ENCODE data around the gene ZFTA. TPM values are rescaled to one million over a fixed set of nuclear protein-coding genes. Genes with fewer than 3 reads are reported as not detected.

Gene ZFTA
- 14.5 and 15.3 TPM in 2 replicates for total RNA-seq

DNA sequence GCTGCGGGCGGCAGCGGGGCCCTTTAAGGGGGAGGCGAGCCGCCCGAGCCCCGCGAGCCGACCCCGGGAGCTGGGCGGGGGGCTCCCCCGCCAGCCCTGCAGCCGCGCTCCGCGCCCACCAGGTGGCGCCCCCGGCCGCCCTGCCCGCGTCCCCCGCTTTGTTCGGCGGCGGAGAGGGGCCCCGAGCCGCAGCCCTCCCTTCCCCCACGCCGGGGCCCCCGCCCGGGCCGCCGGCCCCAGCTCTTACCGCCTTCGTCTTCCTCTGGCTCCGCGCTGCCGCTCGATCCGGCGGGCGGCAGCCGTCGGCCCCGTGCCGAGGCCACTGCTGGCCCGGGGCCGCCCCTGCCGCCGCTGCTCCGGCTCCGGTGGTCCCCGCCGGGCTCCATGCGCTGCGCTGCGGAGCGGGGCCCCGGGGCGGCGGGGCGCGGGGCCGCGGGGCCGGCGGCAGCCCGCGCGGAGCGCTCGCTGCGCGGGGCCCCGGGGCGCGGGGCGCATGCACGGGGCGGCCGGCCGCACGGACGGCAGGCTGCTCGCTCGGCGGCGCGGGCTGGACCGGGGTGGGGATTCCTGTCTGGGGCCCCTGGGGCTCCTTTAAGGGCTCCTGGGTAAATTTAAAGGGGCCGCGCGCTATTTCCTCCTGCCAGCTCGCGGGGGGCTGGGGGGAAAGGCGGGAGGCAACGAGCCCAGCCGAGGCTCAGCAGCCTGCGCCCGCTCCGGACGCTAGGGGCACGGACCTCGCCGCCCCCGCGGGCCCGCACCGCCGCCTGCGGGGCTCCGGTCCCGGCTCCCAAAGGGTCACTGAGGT is at the start of gene ZFTA:
ZFTA (minus strand) TSS at position 539 of the 805 bp plus-strand sequence; CDS start at position 386, 153 bp downstream.
- peak; percentile 98 for DNase-seq (ENCODE audit: insufficient read length, low spot score, missing footprints)
- peaks cover 16% of the 10 kb centered on the region for H3K79me2 ChIP-seq (ENCODE audit: insufficient read depth, low read length)
- H2AFZ ChIP-seq (ENCODE audit: low read length), result peak within 1 kb of the TSS; percentile 85
- TF ChIP-seq, protein P1, sequence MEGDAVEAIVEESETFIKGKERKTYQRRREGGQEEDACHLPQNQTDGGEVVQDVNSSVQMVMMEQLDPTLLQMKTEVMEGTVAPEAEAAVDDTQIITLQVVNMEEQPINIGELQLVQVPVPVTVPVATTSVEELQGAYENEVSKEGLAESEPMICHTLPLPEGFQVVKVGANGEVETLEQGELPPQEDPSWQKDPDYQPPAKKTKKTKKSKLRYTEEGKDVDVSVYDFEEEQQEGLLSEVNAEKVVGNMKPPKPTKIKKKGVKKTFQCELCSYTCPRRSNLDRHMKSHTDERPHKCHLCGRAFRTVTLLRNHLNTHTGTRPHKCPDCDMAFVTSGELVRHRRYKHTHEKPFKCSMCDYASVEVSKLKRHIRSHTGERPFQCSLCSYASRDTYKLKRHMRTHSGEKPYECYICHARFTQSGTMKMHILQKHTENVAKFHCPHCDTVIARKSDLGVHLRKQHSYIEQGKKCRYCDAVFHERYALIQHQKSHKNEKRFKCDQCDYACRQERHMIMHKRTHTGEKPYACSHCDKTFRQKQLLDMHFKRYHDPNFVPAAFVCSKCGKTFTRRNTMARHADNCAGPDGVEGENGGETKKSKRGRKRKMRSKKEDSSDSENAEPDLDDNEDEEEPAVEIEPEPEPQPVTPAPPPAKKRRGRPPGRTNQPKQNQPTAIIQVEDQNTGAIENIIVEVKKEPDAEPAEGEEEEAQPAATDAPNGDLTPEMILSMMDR (IDR thresholded peaks at IDR 0.05; ENCODE audit: extremely low read depth, low read depth, low read length), result peak; percentile 26
- peak within 1 kb of the TSS; percentile 13 for H3K27ac ChIP-seq (ENCODE audit: low read depth, low read length)
- peak within 1 kb of the TSS; percentile 84 for H3K4me2 ChIP-seq (ENCODE audit: insufficient read depth, low read length)
- peaks cover 12% of the 10 kb centered on the region for H4K20me1 ChIP-seq (ENCODE audit: insufficient read depth, low read length)
- no peaks in the 10 kb centered on the region for H3K36me3 ChIP-seq (ENCODE audit: insufficient read depth, low read length)
- H3K9me3 ChIP-seq (ENCODE audit: low read depth, low read length), result no peaks in the 10 kb centered on the region
- no peaks in the 10 kb centered on the region for H3K27me3 ChIP-seq (ENCODE audit: insufficient read depth, low read length)
- H3K4me3 ChIP-seq (ENCODE audit: insufficient read depth, low read length), result peak within 1 kb of the TSS; percentile 80
- H3K4me1 ChIP-seq (ENCODE audit: insufficient read depth, low read length), result peaks cover 4% of the 10 kb centered on the region

GRCh38 chr11:63817758-63818498 is 49.4 kb upstream of the ZFTA start:
- peaks cover 13% of the 10 kb centered on the region for H3K4me1 ChIP-seq (ENCODE audit: insufficient read depth, low read length)
- H2AFZ ChIP-seq (ENCODE audit: low read length), result no peak overlapping the region
- no peak overlapping the region for H3K4me2 ChIP-seq (ENCODE audit: insufficient read depth, low read length)
- H3K36me3 ChIP-seq (ENCODE audit: insufficient read depth, low read length), result peaks cover 59% of the 10 kb centered on the region
- no peaks in the 10 kb centered on the region for H3K27me3 ChIP-seq (ENCODE audit: insufficient read depth, low read length)
- TF ChIP-seq, protein P1 (IDR thresholded peaks at IDR 0.05; ENCODE audit: extremely low read depth, low read depth, low read length), result no peak
- peaks cover 45% of the 10 kb centered on the region for H3K79me2 ChIP-seq (ENCODE audit: insufficient read depth, low read length)
- no peak for DNase-seq (ENCODE audit: insufficient read length, low spot score, missing footprints)
- no peak overlapping the region for H3K27ac ChIP-seq (ENCODE audit: low read depth, low read length)
- H4K20me1 ChIP-seq (ENCODE audit: insufficient read depth, low read length), result peaks cover 36% of the 10 kb centered on the region
- no peaks in the 10 kb centered on the region for H3K9me3 ChIP-seq (ENCODE audit: low read depth, low read length)
- H3K4me3 ChIP-seq (ENCODE audit: insufficient read depth, low read length), result no peak overlapping the region

DNA sequence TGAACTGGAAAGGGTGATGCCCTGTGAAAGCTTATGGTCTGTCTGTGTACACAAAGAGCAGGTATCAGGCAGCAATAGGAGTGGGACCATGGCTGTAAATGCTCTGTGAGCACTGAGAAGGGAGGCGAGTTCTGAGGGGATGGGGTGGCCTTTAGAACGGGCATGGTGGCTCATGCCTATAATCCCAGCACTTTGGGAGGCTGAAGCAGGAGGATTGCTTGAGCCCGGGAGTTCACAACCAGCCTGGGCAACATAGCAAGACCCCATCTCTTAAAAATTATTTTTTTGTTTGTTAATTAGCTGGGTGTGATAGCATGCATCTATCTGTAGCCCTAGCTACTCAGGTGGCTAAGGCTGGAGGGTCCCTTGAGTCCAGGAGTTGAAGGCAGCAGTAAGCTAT is 48.2 kb upstream of the ZFTA start:
- Histone ChIP-seq H3K27me3 (ENCODE audit: insufficient read depth, low read length) (no peaks in the 10 kb centered on the region), H3K36me3 (ENCODE audit: insufficient read depth, low read length) (peaks cover 47% of the 10 kb centered on the region), H3K4me3 (ENCODE audit: insufficient read depth, low read length) (no peak overlapping the region), H3K79me2 (ENCODE audit: insufficient read depth, low read length) (peaks cover 45% of the 10 kb centered on the region), H2AFZ (ENCODE audit: low read length) (no peak overlapping the region), H3K9me3 (ENCODE audit: low read depth, low read length) (no peaks in the 10 kb centered on the region), H3K4me1 (ENCODE audit: insufficient read depth, low read length) (peaks cover 19% of the 10 kb centered on the region), H3K4me2 (ENCODE audit: insufficient read depth, low read length) (no peak overlapping the region), H4K20me1 (ENCODE audit: insufficient read depth, low read length) (peaks cover 36% of the 10 kb centered on the region), H3K27ac (ENCODE audit: low read depth, low read length) (no peak overlapping the region)
- TF ChIP-seq, protein P1 (IDR thresholded peaks at IDR 0.05; ENCODE audit: extremely low read depth, low read depth, low read length), result no peak
- no peak for DNase-seq (ENCODE audit: insufficient read length, low spot score, missing footprints)

DNA sequence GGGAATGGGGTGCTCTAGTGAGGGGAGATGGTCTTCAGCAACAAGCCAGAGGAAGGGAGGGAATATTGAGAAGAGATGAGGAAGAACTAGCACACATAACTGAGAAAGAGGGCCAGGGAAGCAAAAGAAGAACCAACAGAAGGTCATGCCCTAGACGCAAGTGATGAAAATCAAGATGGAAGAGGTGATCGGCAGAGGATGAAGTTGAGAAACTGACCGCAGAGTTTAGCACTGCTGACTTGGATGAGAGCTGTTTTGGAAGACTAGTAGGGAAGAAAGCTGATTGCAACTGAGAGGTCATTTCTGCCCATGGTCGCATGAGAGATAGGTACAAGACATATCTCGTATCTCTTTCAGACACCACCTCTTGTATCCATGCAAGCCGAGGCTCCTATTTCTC is 47.6 kb upstream of the ZFTA start:
- TF ChIP-seq, protein P1 (IDR thresholded peaks at IDR 0.05; ENCODE audit: extremely low read depth, low read depth, low read length), result no peak
- no peak for DNase-seq (ENCODE audit: insufficient read length, low spot score, missing footprints)
- H3K79me2 ChIP-seq (ENCODE audit: insufficient read depth, low read length), result peaks cover 45% of the 10 kb centered on the region
- H3K4me1 ChIP-seq (ENCODE audit: insufficient read depth, low read length), result peaks cover 19% of the 10 kb centered on the region
- no peak overlapping the region for H3K4me2 ChIP-seq (ENCODE audit: insufficient read depth, low read length)
- no peaks in the 10 kb centered on the region for H3K9me3 ChIP-seq (ENCODE audit: low read depth, low read length)
- no peaks in the 10 kb centered on the region for H3K27me3 ChIP-seq (ENCODE audit: insufficient read depth, low read length)
- H3K36me3 ChIP-seq (ENCODE audit: insufficient read depth, low read length), result peaks cover 41% of the 10 kb centered on the region
- no peak overlapping the region for H3K27ac ChIP-seq (ENCODE audit: low read depth, low read length)
- H3K4me3 ChIP-seq (ENCODE audit: insufficient read depth, low read length), result no peak overlapping the region
- peaks cover 36% of the 10 kb centered on the region for H4K20me1 ChIP-seq (ENCODE audit: insufficient read depth, low read length)
- H2AFZ ChIP-seq (ENCODE audit: low read length), result no peak overlapping the region

Data from osteoblast (primary cell).